CD4-positive, alpha-beta T cell treated with Interleukin-2 at 100 ng/mL for 4 hours (primary cell): ENCODE data around the gene ATF5.

Source experiments
- DNase-seq: peaks from one replicate; pipeline ENCODE4 v3.0.0-alpha.2; 2020; ENCODE audit warnings: low spot score

ATF5 gene, protein sequence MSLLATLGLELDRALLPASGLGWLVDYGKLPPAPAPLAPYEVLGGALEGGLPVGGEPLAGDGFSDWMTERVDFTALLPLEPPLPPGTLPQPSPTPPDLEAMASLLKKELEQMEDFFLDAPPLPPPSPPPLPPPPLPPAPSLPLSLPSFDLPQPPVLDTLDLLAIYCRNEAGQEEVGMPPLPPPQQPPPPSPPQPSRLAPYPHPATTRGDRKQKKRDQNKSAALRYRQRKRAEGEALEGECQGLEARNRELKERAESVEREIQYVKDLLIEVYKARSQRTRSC

DNA sequence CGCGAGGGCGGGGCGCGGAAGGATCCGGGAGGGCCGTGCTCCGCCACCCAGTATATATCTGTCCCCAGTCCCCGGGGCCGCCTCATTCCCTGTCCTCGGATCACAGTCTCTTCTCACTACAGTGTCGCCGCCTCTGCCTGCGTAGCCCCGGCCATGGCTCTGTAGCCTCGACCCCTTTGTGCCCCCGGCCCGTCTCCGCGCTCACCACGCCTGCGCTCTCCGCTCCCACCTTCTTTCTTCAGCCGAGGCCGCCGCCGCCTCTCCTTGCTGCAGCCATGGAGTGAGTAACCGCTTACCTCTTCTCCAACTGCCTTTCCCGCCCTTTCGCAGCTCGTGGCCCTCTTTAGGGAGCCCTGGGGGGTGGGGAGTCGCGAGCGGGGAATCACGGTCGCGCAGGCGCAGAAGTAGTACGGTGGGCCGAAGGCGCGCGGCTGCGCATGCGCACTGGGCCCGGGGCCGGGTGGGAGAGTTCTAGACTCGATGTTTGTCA is at the start of gene ATF5, which contains the start of gene NUP62:
Gene ATF5, plus strand, starts transcription at position 85 of the 490 bp plus-strand sequence. CDS start 1,646 bp downstream, outside the sequence.
Gene NUP62, minus strand, starts transcription at position 384 of the 490 bp plus-strand sequence. CDS start 19,697 bp downstream, outside the sequence.
- peak; percentile 89 for DNase-seq

DNA sequence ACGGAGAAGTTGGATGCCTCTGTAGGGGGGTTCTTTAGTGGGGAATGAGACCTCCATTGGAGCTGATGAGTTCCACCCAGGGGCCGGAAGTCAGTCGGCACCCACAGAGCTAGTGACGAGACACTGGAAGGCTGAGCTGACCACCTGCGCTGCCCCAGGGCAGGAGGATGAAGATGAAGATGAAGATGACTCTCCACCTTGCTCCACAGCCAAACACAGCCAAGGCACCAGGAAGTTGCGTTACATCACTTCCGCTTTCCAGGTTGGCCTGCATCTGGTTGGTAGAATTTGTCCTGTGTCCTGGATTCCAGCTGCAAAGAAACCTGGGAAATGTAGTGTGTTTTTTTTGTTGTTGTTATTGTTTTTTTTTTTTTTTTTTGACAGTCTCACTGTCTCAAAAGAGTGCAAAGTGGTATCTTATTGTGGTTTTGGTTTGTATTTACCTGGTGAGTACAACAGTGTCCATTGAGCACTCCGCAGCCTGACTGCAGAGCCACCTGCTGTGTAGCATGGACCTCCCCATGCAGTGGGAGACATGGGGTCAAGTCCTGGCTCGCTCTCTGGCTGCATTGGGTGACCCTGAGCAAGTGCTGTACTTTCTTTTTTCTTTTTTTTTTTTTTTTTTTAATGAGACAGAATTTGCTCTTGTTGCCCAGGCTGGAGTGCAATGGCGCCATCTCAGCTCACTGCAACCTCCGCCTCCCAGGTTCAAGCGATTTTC is 49.6 kb upstream of the ATF5 start:
- DNase-seq = no peak

DNA sequence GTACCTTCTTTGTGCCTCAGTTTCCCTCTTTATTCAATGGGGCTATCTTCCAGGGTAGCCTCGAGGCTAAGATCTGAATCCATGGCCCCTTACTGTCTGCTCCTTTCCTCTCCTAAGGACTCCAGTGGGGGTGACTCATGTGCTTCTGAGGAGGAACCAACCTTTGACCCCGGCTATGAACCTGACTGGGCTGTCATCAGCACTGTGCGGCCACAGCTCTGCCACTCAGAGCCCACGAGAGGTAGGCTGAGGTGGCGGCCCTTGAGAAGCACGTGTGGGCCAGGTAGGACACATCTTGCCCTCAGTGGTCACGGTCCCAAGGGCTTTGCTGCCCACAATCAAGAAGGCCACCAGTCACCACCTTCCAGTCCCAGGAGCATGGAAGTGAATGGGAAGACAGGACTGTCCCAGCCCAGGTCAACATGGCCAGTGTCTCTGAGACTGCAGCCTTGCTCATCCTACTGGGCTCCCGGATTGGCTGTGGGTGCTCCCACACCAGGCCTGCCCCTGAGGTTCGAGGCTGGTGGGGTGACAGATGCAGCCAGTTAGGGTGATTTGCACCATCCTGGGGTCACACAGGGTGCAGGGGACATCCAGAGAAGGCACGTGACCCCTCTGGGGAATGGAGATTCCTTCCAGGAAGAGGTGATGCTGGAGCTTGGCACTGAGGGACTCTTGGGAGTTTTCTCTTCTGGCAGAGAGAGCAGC is 48.7 kb upstream of the ATF5 start:
- no peak for DNase-seq

DNA sequence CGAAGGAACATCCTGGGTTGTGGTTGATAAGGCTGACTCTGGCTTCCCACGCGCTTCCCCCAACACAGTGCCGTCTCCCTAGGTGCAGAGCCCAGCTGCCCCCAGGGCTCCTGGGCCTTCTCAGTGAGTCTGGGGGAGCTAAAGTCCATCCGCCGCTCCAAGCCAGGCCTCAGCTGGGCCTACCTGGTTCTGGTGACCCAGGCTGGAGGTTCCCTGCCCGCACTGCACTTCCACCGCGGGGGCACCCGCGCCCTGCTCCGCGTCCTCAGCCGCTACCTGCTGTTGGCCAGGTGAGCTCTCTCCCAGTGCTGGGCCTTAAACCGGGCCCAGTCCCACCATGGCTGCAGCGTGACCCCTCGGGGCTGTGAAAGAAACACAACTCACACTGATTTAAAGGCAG is 47.8 kb upstream of the ATF5 start:
- no peak for DNase-seq

DNA sequence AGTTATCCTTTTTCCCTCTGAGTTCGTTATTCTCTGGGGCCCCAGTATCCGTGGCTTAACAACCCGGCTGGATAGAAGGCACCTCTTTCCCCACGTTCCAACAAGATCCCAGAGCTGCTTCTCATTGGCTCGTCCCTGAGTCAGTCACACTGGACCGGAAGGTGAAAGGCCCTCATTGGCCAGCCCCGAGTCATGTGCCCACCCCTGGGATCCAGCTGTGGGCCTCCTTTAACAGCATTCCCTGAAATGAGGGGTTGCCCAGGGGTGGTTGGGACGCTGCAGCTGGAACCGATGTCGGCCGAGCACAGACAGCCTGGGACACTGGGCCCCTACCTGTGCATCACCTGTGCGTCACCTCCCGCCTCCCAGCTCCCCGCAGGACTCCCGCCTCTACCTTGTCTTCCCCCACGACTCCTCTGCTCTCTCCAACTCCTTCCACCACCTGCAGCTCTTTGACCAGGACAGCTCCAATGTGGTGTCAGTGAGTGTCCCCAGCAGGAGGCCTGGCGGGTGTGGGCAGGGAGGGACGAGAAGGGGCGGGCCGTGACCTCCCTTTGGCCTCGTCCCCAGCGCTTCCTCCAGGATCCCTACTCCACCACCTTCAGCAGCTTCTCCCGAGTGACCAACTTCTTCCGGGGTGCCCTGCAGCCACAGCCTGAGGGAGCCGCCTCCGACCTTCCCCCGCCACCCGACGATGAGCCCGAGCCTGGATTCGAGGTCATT is 47.2 kb upstream of the ATF5 start:
- DNase-seq = no peak

DNA sequence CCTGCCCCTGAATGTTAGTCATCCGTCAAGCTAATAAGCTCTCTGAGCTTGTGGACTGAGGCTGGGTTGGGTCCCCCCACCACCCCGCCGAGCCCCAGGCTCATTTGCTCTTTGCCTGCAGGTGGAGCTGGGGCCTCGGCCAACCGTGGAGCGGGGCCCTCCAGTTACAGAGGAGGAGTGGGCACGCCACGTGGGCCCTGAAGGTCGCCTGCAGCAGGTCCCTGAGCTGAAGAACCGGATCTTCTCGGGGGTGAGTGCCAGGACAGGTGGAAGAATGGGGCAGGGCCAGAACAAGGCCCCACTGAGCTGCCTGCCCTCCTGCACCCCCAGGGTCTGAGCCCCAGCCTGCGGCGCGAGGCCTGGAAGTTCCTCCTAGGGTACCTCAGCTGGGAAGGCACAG is 46.4 kb upstream of the ATF5 start:
- DNase-seq = no peak

DNA sequence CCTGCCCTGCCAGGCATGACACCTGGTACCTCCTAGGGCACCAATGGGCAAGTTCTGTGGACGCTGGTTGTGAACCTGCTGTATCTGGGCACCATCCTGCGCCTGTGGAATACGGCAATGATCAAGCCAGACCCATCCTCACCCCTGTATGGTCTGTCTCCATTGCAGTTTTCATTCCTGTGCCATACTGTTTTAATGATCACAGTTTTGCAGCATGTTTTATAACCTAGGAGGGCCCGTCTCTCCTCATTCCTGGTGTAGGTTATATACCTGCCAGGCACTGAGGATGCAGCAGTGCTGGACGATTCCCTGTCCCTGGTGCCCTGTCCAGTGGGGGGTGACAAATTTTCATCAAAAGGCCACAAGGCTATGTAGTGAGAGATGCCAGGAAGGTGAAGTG is 45.9 kb upstream of the ATF5 start:
- no peak for DNase-seq

DNA sequence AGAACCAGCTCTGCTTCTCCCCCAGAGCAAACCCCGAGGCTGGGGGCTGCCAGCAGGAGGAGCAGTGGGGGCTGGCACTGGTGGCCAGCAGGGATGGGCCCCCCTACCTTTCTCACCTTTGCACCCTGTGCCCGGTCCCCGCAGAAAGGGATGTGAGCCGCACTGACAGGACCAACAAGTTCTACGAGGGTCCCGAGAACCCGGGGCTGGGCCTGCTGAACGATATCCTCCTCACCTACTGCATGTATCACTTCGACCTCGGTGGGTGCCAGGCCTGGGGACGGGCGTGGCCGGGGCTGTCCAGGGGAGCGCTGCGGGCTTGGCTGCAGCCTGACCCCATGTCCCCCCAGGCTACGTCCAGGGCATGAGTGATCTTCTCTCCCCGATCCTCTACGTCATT is 44.9 kb upstream of the ATF5 start:
- no peak for DNase-seq

DNA sequence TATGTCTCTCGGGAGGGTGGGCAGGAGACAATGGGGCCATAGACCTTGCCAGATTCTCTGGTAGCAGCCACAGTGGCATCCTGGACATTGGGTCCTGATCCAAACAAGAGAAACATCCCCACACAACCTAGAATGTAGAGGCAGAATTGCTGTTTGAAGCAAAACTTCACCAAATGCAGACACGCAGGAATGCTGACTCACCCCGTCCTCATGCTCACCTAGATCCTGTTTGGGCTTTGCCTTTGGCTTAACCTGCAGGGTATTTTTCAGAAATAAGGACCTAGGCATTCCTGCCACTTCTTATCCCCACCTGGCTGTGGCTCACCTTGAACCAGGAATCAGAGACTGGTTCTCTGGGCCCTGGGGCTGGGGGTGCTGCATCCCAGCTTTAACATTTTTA is 44.2 kb upstream of the ATF5 start:
- DNase-seq = no peak

DNA sequence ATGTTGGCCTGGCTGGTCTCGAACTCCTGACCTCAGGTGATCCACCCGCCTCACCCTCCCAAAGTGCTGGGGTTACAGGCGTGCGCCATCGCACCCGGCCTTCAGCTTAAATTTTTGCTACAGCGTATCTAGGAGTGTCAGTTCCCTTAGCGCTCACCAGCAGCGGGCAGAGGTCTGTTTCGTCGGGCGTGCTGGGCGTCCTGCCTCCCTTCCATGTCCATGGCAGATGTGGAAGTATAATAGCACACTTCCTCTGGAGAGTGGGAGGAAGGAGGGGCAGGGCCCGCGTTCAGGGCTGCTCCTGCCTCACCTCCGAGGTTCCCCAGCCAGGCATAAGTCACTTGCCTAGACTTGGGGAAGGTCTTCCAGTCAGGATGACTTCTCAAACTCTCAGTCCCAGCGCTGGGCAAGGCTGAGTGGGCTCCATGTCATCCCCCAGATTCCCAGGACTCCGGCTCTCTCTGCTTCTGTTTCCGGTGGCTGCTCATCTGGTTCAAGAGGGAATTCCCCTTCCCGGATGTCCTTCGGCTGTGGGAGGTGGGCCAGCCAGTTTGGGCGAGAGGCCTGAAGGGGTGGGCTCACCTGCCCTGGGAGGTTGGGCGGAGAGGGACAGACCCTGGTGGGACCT is 41.9 kb upstream of the ATF5 start:
- no peak for DNase-seq

DNA sequence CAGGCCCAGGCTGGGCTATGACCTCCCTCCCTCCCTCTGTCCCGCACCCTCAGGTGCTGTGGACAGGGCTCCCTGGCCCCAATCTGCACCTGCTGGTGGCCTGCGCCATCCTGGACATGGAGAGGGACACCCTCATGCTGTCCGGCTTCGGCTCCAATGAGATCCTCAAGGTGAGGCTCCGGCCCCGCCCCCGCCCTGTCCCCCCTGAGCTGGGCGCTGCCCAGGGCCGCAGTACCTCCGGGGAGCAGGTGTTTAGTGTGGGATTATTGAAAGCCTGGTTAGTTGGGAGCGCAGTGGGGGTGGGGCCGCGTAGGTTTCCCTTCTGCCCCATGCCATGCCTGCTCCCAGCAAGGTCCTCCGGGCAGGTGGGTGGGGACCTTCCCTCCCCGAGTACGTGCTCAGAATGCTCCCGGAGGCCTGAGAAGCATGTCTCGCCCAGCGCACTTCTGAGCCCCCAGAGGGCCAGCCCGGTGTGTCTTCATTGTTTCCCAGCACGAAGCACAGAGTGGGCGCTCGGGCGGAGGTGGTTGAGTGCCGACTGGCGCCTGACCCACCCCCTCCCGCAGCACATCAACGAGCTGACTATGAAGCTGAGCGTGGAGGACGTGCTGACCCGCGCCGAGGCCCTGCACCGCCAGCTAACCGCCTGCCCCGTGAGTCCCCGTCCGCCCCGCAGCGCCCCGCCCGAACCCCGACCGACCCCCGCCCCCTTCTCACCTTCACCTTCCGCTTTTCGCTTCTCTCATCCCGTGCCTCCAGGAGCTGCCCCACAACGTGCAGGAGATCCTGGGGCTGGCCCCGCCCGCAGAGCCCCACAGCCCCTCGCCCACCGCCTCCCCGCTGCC is 41.1 kb upstream of the ATF5 start:
- DNase-seq = no peak

DNA sequence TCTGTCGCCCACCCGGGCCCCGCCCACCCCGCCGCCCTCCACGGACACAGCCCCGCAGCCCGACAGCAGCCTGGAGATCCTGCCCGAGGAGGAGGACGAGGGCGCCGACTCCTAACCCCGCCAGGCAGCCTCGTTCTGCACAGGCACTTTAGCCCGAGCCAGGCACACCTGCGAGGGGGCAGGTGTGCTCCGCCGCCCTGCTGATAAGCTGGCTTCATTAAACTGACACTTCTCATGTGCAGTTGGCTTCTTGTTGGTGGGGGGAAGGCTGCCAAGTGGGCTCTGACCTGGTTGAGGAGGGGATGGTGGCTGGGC is 40.5 kb upstream of the ATF5 start:
- DNase-seq = no peak

DNA sequence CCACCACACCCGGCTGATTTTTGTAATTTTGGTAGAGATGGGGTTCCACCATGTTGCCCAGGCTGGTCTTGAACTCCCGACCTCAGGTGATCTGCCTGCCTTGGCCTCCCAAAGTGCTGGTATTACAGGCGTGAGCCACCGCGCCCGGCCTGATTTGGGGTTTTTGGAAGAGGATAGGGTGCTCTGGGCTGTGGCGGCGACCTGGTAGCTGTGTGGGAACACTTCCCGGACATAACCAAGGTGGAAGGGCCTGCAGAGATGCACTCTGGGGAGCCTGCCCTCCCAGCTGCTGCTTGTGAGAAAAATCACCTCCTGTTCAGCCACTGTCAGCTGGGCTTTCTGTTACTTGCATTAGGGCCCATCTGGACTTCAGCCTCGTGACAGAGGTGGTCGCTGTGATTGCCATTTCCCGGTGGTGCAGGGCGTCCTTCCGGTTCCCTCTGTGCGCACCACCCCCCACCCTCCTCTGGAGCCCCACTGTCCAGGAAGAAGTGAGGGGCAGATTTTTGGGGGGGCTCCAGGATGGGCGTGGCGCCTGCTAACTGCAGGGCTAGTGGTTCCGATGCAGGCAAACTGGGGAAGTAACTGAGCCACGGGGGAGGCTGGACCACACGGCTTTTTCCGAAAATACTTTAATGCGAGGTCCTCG is 39.8 kb upstream of the ATF5 start:
- DNase-seq = no peak

DNA sequence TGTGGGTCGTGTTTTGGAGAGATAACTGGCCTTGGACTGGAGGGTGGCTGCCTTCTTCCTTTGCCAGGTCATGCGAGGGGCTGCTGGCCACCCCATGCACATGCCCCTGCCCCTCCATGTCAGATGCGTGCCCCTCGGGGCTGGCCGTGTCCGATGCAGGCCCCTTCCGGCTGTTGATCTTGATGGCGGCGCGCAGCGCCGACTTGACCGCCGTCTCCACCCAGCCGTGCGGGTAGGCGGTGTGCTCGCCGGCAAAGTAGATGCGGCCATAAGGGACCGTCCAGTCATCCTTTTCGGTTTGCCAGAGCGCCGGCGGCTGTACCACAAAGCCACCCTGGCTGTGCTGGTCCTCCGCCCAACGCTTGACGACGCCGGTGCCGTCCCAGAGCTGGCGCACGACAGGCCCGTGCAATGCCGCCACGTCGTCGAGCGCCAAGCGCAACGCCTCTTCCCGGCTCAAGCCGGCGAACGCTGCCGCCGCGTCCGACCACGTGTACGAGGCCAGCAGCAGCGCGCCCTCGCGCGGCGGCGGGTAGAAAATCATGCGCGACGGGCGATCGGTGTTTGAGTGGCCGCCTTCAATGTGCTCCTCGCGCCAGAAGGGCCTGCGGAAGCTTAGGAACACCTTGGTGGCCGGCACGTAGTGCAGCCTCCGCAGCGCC is 39.2 kb upstream of the ATF5 start:
- DNase-seq = peak; percentile 81

DNA sequence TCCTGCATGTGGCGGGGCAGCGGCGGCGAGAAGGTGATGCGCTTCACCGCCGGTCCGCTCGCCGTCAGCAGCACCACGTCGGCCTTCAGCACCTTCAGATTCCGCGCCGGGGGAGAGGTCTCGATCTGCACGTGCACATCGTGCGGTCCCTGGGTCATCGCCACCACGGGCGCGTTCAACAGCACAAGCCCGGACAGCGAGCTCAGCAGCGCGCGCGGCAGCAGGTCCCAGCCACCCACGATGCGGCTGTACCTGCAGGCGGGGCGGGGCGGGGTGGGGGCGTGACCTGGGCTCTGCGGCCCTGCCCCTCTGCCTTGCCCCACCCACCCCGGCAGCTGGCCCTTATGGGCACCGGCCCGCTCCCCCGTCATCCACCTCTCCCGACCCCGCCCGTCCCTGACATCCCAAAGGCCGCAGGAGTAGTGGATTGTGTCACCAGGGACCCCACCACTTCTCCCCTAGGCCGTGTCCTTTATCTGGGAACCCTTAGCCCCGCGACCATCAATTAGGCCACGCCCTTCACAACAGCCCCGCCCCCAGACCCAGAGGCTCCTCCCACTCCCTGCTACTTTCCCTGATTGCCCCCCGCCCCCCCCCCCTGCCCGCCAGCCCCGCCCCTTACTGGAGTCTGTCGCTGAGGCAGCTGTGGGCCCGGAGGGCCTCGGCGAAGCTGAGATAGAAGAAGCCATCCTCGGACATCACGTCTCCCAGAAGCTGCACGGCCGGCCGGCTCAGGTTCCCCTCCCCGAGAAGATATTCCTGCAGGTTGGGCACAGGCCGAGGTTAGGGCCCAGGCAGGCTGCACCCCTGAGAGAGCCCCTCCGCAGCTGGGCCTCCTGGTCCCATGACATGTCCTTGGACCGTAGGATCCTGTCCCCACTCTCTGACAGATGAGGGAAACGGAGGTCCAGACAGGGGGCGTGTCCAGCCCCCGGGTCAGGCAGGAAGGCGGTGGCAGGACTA is 38.4 kb upstream of the ATF5 start:
- peak; percentile 64 for DNase-seq

DNA sequence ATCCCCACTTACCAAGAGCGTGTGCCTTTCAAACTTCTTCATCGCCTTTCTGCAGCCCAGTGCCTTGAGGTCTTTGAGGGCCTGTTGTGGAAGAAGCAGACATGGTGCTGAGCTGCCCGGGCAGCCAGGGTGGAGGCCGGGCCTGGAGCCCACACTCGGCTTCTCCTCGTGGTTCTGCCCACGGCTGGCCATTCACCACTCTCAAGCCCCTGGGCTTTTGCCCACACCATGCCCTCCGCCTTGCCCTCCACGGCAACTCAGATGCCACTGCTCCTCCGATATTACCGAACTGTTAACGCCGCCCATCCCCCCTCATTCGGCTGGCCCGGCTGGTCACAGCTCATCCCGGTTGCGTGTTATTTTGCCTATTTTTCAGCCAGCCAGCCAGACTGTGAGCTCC is 37.6 kb upstream of the ATF5 start:
- DNase-seq = no peak

DNA sequence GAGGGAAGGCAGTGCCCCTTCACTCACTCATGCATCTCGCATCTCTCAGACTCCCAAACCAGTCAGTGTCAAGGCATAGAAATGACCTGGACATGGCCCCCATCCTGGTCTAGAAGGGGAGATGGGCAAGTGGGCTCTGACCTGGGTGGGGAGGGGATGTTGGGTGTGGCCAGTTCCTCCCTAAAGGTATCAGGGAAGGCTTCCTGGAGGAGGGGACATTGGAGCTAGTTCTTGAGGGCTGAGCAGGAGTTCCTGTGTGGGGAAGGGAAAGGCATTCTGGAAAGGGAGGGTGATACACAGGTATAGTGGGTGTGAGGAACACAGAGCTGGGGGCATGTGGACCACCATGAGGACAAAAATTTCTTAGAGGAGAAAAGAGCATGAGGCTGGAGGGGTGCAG is 36.3 kb upstream of the ATF5 start:
- no peak for DNase-seq

DNA sequence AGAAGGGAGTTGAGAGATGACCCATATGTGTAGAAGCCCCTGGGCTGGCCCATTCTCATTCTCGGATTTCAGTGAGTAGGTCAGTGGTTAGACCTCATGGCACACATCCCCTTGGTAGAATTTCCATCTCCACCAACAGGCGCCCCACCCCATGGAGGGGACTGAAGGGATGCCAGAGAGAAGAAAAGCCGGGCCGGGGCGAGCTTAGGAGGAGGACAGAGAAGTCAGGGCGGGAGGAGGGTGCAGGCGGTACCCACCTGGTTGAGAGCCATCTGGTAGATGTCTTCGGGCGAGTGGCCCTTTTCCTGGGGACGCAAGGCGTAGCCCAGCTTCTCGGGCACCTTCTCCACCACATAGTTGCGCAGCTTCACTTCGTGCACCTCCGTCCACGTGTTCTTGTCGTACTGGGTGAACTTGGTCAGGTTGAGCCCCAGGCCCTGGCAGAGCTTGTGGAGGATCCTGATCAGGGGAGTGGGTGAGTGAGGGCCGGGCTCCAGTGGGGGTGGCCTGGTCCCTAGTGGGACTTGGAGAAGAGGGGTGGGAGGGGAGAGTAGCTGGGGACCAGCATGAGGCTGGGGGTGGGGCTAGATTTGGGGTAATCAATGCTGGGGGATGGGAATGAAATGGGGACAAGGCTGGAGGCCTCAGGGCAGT is 34.9 kb upstream of the ATF5 start:
- DNase-seq = no peak
